ENCODE measurements around the gene PPP1R17.

PPP1R17 gene

GRCh38 chr7:31665546-31665945 is 21.5 kb upstream of the PPP1R17 start:
- no peaks in the 10 kb centered on the region for H3K27me3 ChIP-seq (ENCODE audit: control insufficient read depth, insufficient read depth, low read length)
- H3K27ac ChIP-seq (ENCODE audit: low read depth, low read length): no peak overlapping the region
- H3K4me1 ChIP-seq (ENCODE audit: control insufficient read depth, insufficient read depth, low read length): peaks cover 8% of the 10 kb centered on the region; the same call in 1 of the 2 replicates

DNA sequence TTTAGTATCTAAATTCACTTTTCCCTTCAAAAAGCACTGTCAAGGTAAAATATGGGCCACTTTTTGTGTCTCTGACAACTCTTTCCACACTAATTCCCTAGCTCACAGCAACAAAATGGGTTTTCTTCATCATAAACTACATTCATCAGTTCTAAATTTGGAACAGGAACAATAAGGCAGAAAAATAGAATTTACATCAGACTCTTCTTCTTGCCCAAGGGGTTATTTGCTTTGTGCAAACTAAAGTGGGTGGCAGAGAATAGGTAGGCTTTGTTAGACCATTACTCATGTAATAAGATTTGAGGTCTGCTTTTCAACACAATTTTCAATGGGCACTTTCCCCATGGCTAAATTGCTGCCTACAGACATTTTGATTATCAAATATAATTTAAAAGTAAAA is 17.6 kb upstream of the PPP1R17 start:
- Histone ChIP-seq H3K4me3 (ENCODE audit: low read depth, low read length) (no peak overlapping the region), H3K9ac (ENCODE audit: low read length) (no peak overlapping the region), H3K9me3 (ENCODE audit: control insufficient read depth, insufficient read depth, low read depth, low read length) (peaks cover 9% of the 10 kb centered on the region), H3K27me3 (ENCODE audit: control insufficient read depth, insufficient read depth, low read length) (no peaks in the 10 kb centered on the region), H3K27ac (ENCODE audit: low read depth, low read length) (no peak overlapping the region), H3K36me3 (ENCODE audit: control insufficient read depth, insufficient read depth, low read length) (no peaks in the 10 kb centered on the region), H3K4me1 (ENCODE audit: control insufficient read depth, insufficient read depth, low read length) (peaks cover 8% of the 10 kb centered on the region; the same call in 1 of the 2 replicates)

More at GRCh38 chr7:31665546-31665945, 21.5 kb upstream of the PPP1R17 start:
- H3K36me3 ChIP-seq (ENCODE audit: control insufficient read depth, insufficient read depth, low read length): no peaks in the 10 kb centered on the region
- no peaks in the 10 kb centered on the region for H3K9me3 ChIP-seq (ENCODE audit: control insufficient read depth, insufficient read depth, low read depth, low read length)
- no peak overlapping the region for H3K9ac ChIP-seq (ENCODE audit: low read length)
- no peak overlapping the region for H3K4me3 ChIP-seq (ENCODE audit: low read depth, low read length)

DNA sequence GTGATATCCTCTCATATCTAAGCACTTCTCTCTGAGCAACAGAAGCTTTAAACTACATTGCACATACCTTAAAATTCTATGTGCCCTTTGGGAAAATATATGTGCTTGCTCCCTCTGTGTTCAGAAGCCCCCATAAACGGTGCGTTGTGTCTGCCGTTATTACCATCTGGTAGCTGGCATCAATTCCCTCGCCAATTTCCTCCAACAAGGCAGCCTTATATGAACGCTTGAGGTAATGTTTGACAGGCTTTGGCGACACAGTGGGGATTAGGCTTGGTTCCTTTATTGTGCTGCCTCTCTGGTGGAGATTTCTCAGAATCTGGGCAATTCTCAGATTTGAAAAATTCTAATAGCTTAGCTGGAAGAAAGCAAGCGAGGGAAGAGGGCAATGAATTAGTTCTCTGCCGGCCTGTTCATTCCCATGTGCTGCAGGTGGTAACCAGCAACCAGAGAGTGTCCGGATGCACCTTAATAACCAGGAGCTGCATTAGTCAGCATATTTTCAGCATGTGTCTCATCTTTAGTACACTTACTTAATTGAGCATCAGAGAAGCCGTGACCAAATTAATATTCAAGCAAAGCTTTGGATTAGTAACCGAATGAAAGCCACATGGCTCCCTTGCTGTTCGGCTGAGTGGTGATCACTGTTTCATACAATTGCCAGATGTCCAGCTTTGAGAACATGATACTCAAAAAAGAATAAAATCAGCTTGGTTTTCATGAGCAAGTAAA is 7.3 kb upstream of the PPP1R17 start:
- Histone ChIP-seq H3K4me1 (ENCODE audit: control insufficient read depth, insufficient read depth, low read length) (no peaks in the 10 kb centered on the region; the same call in 1 of the 2 replicates), H3K27me3 (ENCODE audit: control insufficient read depth, insufficient read depth, low read length) (no peaks in the 10 kb centered on the region), H3K27ac (ENCODE audit: low read depth, low read length) (no peak overlapping the region)

GRCh38 chr7:31683445-31684225 is 3.4 kb upstream of the PPP1R17 start:
- no peak overlapping the region for H3K4me3 ChIP-seq (ENCODE audit: low read depth, low read length)
- no peaks in the 10 kb centered on the region for H3K9me3 ChIP-seq (ENCODE audit: control insufficient read depth, insufficient read depth, low read depth, low read length)
- no peak overlapping the region for H3K27ac ChIP-seq (ENCODE audit: low read depth, low read length)
- no peaks in the 10 kb centered on the region for H3K27me3 ChIP-seq (ENCODE audit: control insufficient read depth, insufficient read depth, low read length)
- H3K4me1 ChIP-seq (ENCODE audit: control insufficient read depth, insufficient read depth, low read length): peaks cover 18% of the 10 kb centered on the region
- no peak overlapping the region for H3K9ac ChIP-seq (ENCODE audit: low read length)
- H3K36me3 ChIP-seq (ENCODE audit: control insufficient read depth, insufficient read depth, low read length): no peaks in the 10 kb centered on the region

More for the DNA sequence above, 7.3 kb upstream of the PPP1R17 start:
- no peaks in the 10 kb centered on the region for H3K36me3 ChIP-seq (ENCODE audit: control insufficient read depth, insufficient read depth, low read length)
- H3K4me3 ChIP-seq (ENCODE audit: low read depth, low read length): no peak overlapping the region
- H3K9me3 ChIP-seq (ENCODE audit: control insufficient read depth, insufficient read depth, low read depth, low read length): no peaks in the 10 kb centered on the region
- no peak overlapping the region for H3K9ac ChIP-seq (ENCODE audit: low read length)

GRCh38 chr7:31688372-31688771 is 1.4 kb downstream of the PPP1R17 start:
- H3K9ac ChIP-seq (ENCODE audit: low read length): peak overlapping the region; percentile 30
- H3K4me3 ChIP-seq (ENCODE audit: low read depth, low read length): peak overlapping the region; percentile 4; the same call in 1 of the 2 replicates
- peak overlapping the region; percentile 56; the same call in 1 of the 2 replicates for H3K27ac ChIP-seq (ENCODE audit: low read depth, low read length)
- H3K9me3 ChIP-seq (ENCODE audit: control insufficient read depth, insufficient read depth, low read depth, low read length): no peaks in the 10 kb centered on the region
- no peaks in the 10 kb centered on the region for H3K36me3 ChIP-seq (ENCODE audit: control insufficient read depth, insufficient read depth, low read length)
- H3K4me1 ChIP-seq (ENCODE audit: control insufficient read depth, insufficient read depth, low read length): peaks cover 34% of the 10 kb centered on the region
- H3K27me3 ChIP-seq (ENCODE audit: control insufficient read depth, insufficient read depth, low read length): no peaks in the 10 kb centered on the region

GRCh38 chr7:31688996-31689395 is 2.0 kb downstream of the PPP1R17 start:
- Histone ChIP-seq H3K9ac (ENCODE audit: low read length) (peak overlapping the region; percentile 30), H3K36me3 (ENCODE audit: control insufficient read depth, insufficient read depth, low read length) (no peaks in the 10 kb centered on the region), H3K27me3 (ENCODE audit: control insufficient read depth, insufficient read depth, low read length) (no peaks in the 10 kb centered on the region), H3K27ac (ENCODE audit: low read depth, low read length) (peak overlapping the region; percentile 56; the same call in 1 of the 2 replicates), H3K9me3 (ENCODE audit: control insufficient read depth, insufficient read depth, low read depth, low read length) (no peaks in the 10 kb centered on the region), H3K4me3 (ENCODE audit: low read depth, low read length) (peak overlapping the region; percentile 4; the same call in 1 of the 2 replicates), H3K4me1 (ENCODE audit: control insufficient read depth, insufficient read depth, low read length) (peaks cover 34% of the 10 kb centered on the region)

GRCh38 chr7:31690935-31691334 is 3.9 kb downstream of the PPP1R17 start:
- no peak overlapping the region for H3K9ac ChIP-seq (ENCODE audit: low read length)
- H3K27ac ChIP-seq (ENCODE audit: low read depth, low read length): no peak overlapping the region
- H3K27me3 ChIP-seq (ENCODE audit: control insufficient read depth, insufficient read depth, low read length): no peaks in the 10 kb centered on the region

GRCh38 chr7:31692451-31692850 is 5.4 kb downstream of the PPP1R17 start:
- Histone ChIP-seq H3K9me3 (ENCODE audit: control insufficient read depth, insufficient read depth, low read depth, low read length) (no peaks in the 10 kb centered on the region), H3K36me3 (ENCODE audit: control insufficient read depth, insufficient read depth, low read length) (no peaks in the 10 kb centered on the region)

More at GRCh38 chr7:31690935-31691334, 3.9 kb downstream of the PPP1R17 start:
- no peaks in the 10 kb centered on the region for H3K36me3 ChIP-seq (ENCODE audit: control insufficient read depth, insufficient read depth, low read length)
- H3K9me3 ChIP-seq (ENCODE audit: control insufficient read depth, insufficient read depth, low read depth, low read length): no peaks in the 10 kb centered on the region
- peaks cover 34% of the 10 kb centered on the region for H3K4me1 ChIP-seq (ENCODE audit: control insufficient read depth, insufficient read depth, low read length)
- H3K4me3 ChIP-seq (ENCODE audit: low read depth, low read length): no peak overlapping the region

DNA sequence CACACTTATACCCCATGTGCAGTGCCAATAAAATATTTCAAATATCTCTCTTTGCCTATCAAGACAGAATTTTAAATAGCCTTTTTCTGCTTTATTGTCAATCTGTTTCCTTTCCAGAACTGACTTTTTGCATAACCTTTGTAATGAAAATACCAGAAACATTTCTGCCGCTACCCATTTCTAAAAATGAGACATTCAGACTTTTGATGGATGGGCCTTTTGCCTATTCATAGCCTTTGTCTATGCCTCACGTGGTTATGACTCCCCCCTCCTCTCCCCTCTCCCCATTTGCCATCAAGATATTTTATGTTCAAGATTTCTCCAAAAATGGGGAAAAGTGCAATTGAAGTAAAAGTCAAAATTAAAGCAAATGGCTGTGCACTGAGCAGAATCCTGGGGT is 5.9 kb downstream of the PPP1R17 start:
- peaks cover 23% of the 10 kb centered on the region for H3K4me1 ChIP-seq (ENCODE audit: control insufficient read depth, insufficient read depth, low read length)
- H3K9ac ChIP-seq (ENCODE audit: low read length): no peak overlapping the region
- no peaks in the 10 kb centered on the region for H3K9me3 ChIP-seq (ENCODE audit: control insufficient read depth, insufficient read depth, low read depth, low read length)
- H3K27ac ChIP-seq (ENCODE audit: low read depth, low read length): no peak overlapping the region
- no peaks in the 10 kb centered on the region for H3K27me3 ChIP-seq (ENCODE audit: control insufficient read depth, insufficient read depth, low read length)
- no peak overlapping the region for H3K4me3 ChIP-seq (ENCODE audit: low read depth, low read length)
- no peaks in the 10 kb centered on the region for H3K36me3 ChIP-seq (ENCODE audit: control insufficient read depth, insufficient read depth, low read length)

More at GRCh38 chr7:31692451-31692850, 5.4 kb downstream of the PPP1R17 start:
- H3K9ac ChIP-seq (ENCODE audit: low read length): no peak overlapping the region
- no peaks in the 10 kb centered on the region for H3K27me3 ChIP-seq (ENCODE audit: control insufficient read depth, insufficient read depth, low read length)
- no peak overlapping the region for H3K4me3 ChIP-seq (ENCODE audit: low read depth, low read length)
- peaks cover 27% of the 10 kb centered on the region for H3K4me1 ChIP-seq (ENCODE audit: control insufficient read depth, insufficient read depth, low read length)
- H3K27ac ChIP-seq (ENCODE audit: low read depth, low read length): no peak overlapping the region

- Histone ChIP-seq H3K36me3 (ENCODE audit: control insufficient read depth, insufficient read depth, low read length) (no peaks in the 10 kb centered on the region), H3K27ac (ENCODE audit: low read depth, low read length) (no peak overlapping the region), H3K9me3 (ENCODE audit: control insufficient read depth, insufficient read depth, low read depth, low read length) (no peaks in the 10 kb centered on the region), H3K9ac (ENCODE audit: low read length) (no peak overlapping the region), H3K4me1 (ENCODE audit: control insufficient read depth, insufficient read depth, low read length) (no peaks in the 10 kb centered on the region; the same call in 1 of the 2 replicates), H3K27me3 (ENCODE audit: control insufficient read depth, insufficient read depth, low read length) (no peaks in the 10 kb centered on the region), H3K4me3 (ENCODE audit: low read depth, low read length) (no peak overlapping the region)
These were observed 9.0 kb downstream of the PPP1R17 start for GRCh38 chr7:31695859-31696614.

Measured in HUES6 (cell line).